Measurements from ENCODE around the gene RAD54L.

DNA sequence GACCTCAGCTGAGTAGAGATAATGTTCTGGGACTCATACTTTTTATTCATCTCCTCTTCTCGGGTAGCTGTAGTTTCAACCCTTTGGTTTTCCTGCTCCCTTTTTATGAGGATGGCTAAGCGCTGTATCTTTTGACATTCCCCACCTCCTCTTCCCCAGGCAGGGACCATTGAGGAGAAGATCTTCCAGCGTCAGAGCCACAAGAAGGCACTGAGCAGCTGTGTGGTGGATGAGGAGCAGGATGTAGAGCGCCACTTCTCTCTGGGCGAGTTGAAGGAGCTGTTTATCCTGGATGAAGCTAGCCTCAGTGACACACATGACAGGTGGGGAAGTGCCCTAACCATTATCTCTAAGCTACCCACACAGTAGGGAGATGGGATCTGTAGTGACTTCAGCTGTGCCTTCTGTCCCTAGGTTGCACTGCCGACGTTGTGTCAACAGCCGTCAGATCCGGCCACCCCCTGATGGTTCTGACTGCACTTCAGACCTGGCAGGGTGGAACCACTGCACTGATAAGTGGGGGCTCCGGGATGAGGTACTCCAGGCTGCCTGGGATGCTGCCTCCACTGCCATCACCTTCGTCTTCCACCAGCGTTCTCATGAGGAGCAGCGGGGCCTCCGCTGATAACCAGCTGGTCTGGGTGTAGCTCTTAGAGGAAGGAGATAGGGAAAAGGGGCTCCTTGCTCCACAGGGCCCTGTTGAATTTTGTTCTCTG is 30.3 kb downstream of the RAD54L start:
- TF ChIP-seq FOXK2 (IDR thresholded peaks at IDR 0.05): no peak
- TF ChIP-seq FOXM1 (IDR thresholded peaks at IDR 0.05; ENCODE audit: borderline replicate concordance): no peak
- no peak for TF ChIP-seq SP1 (IDR thresholded peaks at IDR 0.05)
- no peak for TF ChIP-seq ZNF384 (IDR thresholded peaks at IDR 0.05)
- no peak for TF ChIP-seq ELF4 (IDR thresholded peaks at IDR 0.05)
- TF ChIP-seq FOXA1 (IDR thresholded peaks at IDR 0.05): no peak

All from HEK293T (cell line).